ENCODE measurements around the gene SUCLG2. TPM values are rescaled to one million over a fixed set of nuclear protein-coding genes. Genes with fewer than 3 reads are reported as not detected.

SUCLG2 gene
- total RNA-seq, 1 experiment from 2014 or later = 38.5 TPM

DNA sequence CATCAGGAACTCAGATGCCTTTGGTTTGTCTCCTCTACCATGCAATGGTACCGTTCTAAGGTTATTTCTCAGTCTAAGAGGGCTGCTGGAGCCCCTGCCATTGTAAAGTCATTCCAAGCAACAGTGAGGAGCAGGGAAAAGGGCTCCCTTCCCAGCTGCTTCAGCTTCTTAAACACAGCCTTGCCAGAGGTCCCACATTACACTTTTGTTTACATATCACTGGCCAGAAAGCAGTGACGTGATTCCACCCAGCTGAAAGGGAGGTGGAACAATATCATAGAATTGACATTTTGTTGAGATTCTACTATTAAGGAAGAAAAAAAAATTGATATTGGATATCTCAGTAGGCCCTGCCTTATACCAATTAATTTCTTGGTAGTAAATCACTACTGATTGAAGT lies 194.6 kb downstream of the SUCLG2 start:
- Histone ChIP-seq H2BK5ac (ENCODE audit: insufficient read length, low read length) (no peak overlapping the region), H3K4ac (ENCODE audit: low read depth, low read length) (no peak overlapping the region), H2BK120ac (ENCODE audit: low read depth, low read length, poor library complexity, severe bottlenecking) (no peak overlapping the region), H4K91ac (ENCODE audit: insufficient read length, low read depth, low read length) (no peak overlapping the region), H4K8ac (replicated peaks; ENCODE audit: insufficient read length, low read depth, low read length) (no peak overlapping the region), H2BK15ac (ENCODE audit: low read depth, low read length) (no peak overlapping the region), H3K9me3 (ENCODE audit: control insufficient read depth, low read depth, low read length) (no peaks in the 10 kb centered on the region), H2BK20ac (ENCODE audit: low read depth, low read length, poor library complexity, severe bottlenecking) (no peak overlapping the region), H3K56ac (ENCODE audit: insufficient read length, low read depth, low read length) (no peak overlapping the region), H3K4me1 (ENCODE audit: insufficient read depth, low read length) (no peaks in the 10 kb centered on the region), H2AK5ac (ENCODE audit: insufficient read length, low read length) (no peak overlapping the region), H3K14ac (ENCODE audit: insufficient read depth, low read length) (no peak overlapping the region), H3K79me1 (ENCODE audit: insufficient read depth, low read depth, low read length, poor library complexity, severe bottlenecking) (no peaks in the 10 kb centered on the region), H4K5ac (ENCODE audit: insufficient read length, low read depth, low read length) (no peak overlapping the region), H3K9ac (ENCODE audit: extremely low read depth, insufficient read length, low read length) (no peak overlapping the region), H2BK12ac (ENCODE audit: insufficient read length, low read depth, low read length) (no peak overlapping the region), H3K79me2 (ENCODE audit: insufficient read depth, low read length) (no peaks in the 10 kb centered on the region), H3K18ac (ENCODE audit: insufficient read length, low read depth, low read length) (no peak overlapping the region), H3K27ac (ENCODE audit: insufficient read length, low read depth, low read length) (no peak overlapping the region), H3K27me3 (ENCODE audit: insufficient read depth, low read length) (no peaks in the 10 kb centered on the region), H3K4me2 (ENCODE audit: insufficient read depth, insufficient read length, low read length) (no peak overlapping the region), H4K20me1 (ENCODE audit: control insufficient read depth, insufficient read depth, insufficient read length) (no peaks in the 10 kb centered on the region), H3K23ac (ENCODE audit: insufficient read length, low read depth, low read length) (no peak overlapping the region), H3K23me2 (ENCODE audit: insufficient read length, low read depth, low read length, poor library complexity, severe bottlenecking) (no peaks in the 10 kb centered on the region), H2AFZ (ENCODE audit: low read length) (no peak overlapping the region), H3T11ph (ENCODE audit: low read length) (no peak overlapping the region)
- Mint-ChIP-seq H3K27ac (no peak overlapping the region), H3K4me3 (no peak overlapping the region), H3K27me3 (ENCODE audit: low read depth) (no peaks in the 10 kb centered on the region), H3K4me1 (no peaks in the 10 kb centered on the region; a peak in 1 of 4 replicates), H3K36me3 (ENCODE audit: insufficient read depth in 1 of 3, low read depth in 3 of 3) (no peaks in the 10 kb centered on the region), H3K9me3 (no peaks in the 10 kb centered on the region)
- no peak for DNase-seq
- TF ChIP-seq, protein P1, sequence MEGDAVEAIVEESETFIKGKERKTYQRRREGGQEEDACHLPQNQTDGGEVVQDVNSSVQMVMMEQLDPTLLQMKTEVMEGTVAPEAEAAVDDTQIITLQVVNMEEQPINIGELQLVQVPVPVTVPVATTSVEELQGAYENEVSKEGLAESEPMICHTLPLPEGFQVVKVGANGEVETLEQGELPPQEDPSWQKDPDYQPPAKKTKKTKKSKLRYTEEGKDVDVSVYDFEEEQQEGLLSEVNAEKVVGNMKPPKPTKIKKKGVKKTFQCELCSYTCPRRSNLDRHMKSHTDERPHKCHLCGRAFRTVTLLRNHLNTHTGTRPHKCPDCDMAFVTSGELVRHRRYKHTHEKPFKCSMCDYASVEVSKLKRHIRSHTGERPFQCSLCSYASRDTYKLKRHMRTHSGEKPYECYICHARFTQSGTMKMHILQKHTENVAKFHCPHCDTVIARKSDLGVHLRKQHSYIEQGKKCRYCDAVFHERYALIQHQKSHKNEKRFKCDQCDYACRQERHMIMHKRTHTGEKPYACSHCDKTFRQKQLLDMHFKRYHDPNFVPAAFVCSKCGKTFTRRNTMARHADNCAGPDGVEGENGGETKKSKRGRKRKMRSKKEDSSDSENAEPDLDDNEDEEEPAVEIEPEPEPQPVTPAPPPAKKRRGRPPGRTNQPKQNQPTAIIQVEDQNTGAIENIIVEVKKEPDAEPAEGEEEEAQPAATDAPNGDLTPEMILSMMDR (conservative IDR thresholded peaks at IDR 0.05) = no peak
- WGBS (ENCODE audit: extremely low coverage, insufficient read length, low lambda C conversion rate) = no CpG with 5 or more reads among the region's 2 CpGs

Measured in H9 (cell line).